ENCODE data around the gene PFKFB2. TPM values are rescaled to one million over a fixed set of nuclear protein-coding genes. Genes with fewer than 3 reads are reported as not detected.
A peak's percentile ranks its signal among the peaks of the same experiment; 100 is the strongest.

PFKFB2 gene
- 3.0 TPM for polyA plus RNA-seq (2012; ENCODE audit: missing spikeins)

DNA sequence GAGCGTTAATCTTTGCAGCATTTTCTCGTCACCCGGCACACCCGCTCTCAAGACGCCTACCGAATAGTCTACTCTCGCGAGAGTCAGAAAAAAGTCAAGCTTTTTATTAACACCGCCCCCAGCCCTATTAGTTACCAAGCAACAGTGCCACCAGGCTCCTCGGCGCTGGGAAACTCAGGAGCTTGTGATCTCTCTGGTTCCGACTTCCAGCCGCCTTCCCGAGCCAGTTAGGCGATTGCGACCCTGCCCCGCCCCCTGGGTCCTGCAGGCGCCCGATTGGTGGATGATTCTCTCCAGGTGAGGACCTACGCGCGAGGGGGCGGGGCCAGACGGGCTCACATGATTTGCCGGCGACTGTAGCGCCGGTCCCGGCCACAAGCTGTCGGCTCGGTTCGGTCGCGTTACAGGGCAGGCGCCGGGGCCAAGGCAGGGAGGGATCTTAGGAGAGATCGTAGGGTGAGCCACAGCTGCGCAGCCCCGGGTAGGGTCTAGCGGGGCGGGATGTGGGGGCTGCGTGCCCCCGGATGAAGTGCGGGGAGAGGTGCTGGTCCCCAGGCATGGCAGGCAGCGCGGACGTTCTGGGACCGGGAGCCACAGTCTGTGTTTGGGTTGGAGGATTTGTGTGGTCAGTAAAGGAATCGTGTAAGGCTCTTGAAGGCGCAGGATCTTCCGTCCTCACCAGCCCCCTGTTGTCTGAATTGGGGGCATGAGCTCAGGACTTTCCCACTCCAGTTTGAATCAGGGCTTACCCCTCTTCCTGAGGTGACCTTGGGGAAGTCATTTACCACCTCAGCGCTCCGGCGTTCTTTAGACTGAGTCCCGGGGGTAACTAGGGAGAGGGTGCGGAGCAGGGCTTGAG, at the start of gene PFKFB2:
PFKFB2 (plus strand) TSS at position 365 of the 859 bp plus-strand sequence. CDS start 1,443 bp downstream, outside the sequence.
- FAIRE-seq (peak; percentile 87), DNase-seq (ENCODE audit: insufficient read length) (peak; percentile 88)
- TF ChIP-seq POLR2AphosphoS5 (IDR thresholded peaks at IDR 0.05; ENCODE audit: low read depth, low read length) (no peak), POLR2A (IDR thresholded peaks at IDR 0.05; ENCODE audit: low read depth, low read length) (peak; percentile 61; the same call in 1 of the 2 replicates), TAF1 (IDR thresholded peaks at IDR 0.05; ENCODE audit: borderline replicate concordance, low read depth, low read length) (0 out of 2 replicates have a peak, but pooled peaks have one; percentile 32)

- DNase-seq (ENCODE audit: insufficient read length) (no peak), FAIRE-seq (peak; percentile 81)
- TF ChIP-seq TAF1 (IDR thresholded peaks at IDR 0.05; ENCODE audit: borderline replicate concordance, low read depth, low read length) (no peak), POLR2AphosphoS5 (IDR thresholded peaks at IDR 0.05; ENCODE audit: low read depth, low read length) (no peak), POLR2A (IDR thresholded peaks at IDR 0.05; ENCODE audit: low read depth, low read length) (no peak)
Measured at GRCh38 chr1:207004931-207005830, 47.9 kb upstream of the PFKFB2 start.

- no peak for FAIRE-seq
- no peak for DNase-seq (ENCODE audit: insufficient read length)
- no peak for TF ChIP-seq POLR2A (IDR thresholded peaks at IDR 0.05; ENCODE audit: low read depth, low read length)
- no peak for TF ChIP-seq POLR2AphosphoS5 (IDR thresholded peaks at IDR 0.05; ENCODE audit: low read depth, low read length)
- TF ChIP-seq TAF1 (IDR thresholded peaks at IDR 0.05; ENCODE audit: borderline replicate concordance, low read depth, low read length), result no peak
Measured at GRCh38 chr1:207006083-207006482, 47.0 kb upstream of the PFKFB2 start.

DNA sequence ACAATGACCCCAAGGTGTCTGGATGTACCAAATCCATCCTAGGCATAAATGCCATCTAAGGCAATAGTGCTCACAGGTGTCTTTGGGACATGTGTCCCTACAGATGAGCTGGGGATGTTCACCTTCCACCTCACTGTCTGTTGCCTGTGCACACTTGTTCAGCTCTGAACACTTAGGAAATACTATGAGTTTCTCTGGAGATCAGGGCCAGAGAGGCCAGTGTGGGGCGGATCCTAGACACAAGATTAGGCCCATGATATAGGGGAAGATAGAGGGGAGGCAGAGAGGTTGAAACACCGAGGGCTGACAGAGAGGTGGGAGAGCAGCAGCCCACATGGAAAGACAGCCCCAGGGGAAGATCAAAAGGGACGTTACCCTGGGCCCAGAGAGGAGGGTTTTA, 46.2 kb upstream of the PFKFB2 start:
- FAIRE-seq (no peak), DNase-seq (ENCODE audit: insufficient read length) (no peak)
- TF ChIP-seq POLR2A (IDR thresholded peaks at IDR 0.05; ENCODE audit: low read depth, low read length) (no peak), TAF1 (IDR thresholded peaks at IDR 0.05; ENCODE audit: borderline replicate concordance, low read depth, low read length) (no peak), POLR2AphosphoS5 (IDR thresholded peaks at IDR 0.05; ENCODE audit: low read depth, low read length) (no peak)

DNA sequence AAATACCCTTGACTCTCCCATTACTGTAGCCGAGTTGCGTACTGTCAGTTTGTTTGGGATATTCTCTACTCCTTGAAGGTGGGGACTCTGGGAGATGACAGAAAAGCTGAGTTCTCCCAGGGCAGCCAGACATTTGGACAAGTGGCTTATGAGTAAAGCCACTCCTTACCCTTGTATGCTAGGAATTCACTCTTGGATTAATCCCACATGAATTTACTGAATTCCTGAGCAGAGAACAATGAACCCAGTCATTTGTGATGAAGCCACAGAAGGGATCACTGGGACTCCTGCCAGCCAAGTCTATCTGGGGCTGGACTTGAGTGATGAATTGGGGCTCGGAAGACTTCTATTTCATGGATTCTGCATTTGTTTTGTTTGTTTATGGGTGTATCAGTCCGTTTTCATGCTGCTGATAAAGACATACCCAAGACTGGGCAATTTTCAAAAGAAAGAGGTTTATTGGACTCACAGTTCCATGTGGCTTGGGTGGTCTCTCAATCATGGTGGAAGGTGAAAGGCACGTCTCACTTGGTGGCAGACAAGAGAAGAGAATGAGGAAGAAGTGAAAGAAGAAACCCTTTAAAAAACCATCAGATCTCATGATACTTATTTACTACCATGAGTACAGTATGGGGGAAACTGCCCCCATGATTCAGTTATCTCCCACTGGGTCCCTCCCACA, 45.6 kb upstream of the PFKFB2 start:
- TF ChIP-seq POLR2AphosphoS5 (IDR thresholded peaks at IDR 0.05; ENCODE audit: low read depth, low read length) (no peak), TAF1 (IDR thresholded peaks at IDR 0.05; ENCODE audit: borderline replicate concordance, low read depth, low read length) (no peak), POLR2A (IDR thresholded peaks at IDR 0.05; ENCODE audit: low read depth, low read length) (no peak)
- DNase-seq (ENCODE audit: insufficient read length) (no peak), FAIRE-seq (no peak)

GRCh38 chr1:207009182-207009850, 43.8 kb upstream of the PFKFB2 start:
- no peak for FAIRE-seq
- no peak for TF ChIP-seq POLR2A (IDR thresholded peaks at IDR 0.05; ENCODE audit: low read depth, low read length)
- TF ChIP-seq POLR2AphosphoS5 (IDR thresholded peaks at IDR 0.05; ENCODE audit: low read depth, low read length), result no peak
- no peak for TF ChIP-seq TAF1 (IDR thresholded peaks at IDR 0.05; ENCODE audit: borderline replicate concordance, low read depth, low read length)
- DNase-seq (ENCODE audit: insufficient read length), result no peak

GRCh38 chr1:207009945-207010344, 43.1 kb upstream of the PFKFB2 start:
- DNase-seq (ENCODE audit: insufficient read length) (no peak), FAIRE-seq (no peak)
- TF ChIP-seq TAF1 (IDR thresholded peaks at IDR 0.05; ENCODE audit: borderline replicate concordance, low read depth, low read length), result no peak
- no peak for TF ChIP-seq POLR2A (IDR thresholded peaks at IDR 0.05; ENCODE audit: low read depth, low read length)
- TF ChIP-seq POLR2AphosphoS5 (IDR thresholded peaks at IDR 0.05; ENCODE audit: low read depth, low read length), result no peak

GRCh38 chr1:207010726-207011125, 42.3 kb upstream of the PFKFB2 start:
- TF ChIP-seq POLR2A (IDR thresholded peaks at IDR 0.05; ENCODE audit: low read depth, low read length) (no peak), TAF1 (IDR thresholded peaks at IDR 0.05; ENCODE audit: borderline replicate concordance, low read depth, low read length) (no peak), POLR2AphosphoS5 (IDR thresholded peaks at IDR 0.05; ENCODE audit: low read depth, low read length) (no peak)
- no peak for FAIRE-seq
- DNase-seq (ENCODE audit: insufficient read length), result no peak

DNA sequence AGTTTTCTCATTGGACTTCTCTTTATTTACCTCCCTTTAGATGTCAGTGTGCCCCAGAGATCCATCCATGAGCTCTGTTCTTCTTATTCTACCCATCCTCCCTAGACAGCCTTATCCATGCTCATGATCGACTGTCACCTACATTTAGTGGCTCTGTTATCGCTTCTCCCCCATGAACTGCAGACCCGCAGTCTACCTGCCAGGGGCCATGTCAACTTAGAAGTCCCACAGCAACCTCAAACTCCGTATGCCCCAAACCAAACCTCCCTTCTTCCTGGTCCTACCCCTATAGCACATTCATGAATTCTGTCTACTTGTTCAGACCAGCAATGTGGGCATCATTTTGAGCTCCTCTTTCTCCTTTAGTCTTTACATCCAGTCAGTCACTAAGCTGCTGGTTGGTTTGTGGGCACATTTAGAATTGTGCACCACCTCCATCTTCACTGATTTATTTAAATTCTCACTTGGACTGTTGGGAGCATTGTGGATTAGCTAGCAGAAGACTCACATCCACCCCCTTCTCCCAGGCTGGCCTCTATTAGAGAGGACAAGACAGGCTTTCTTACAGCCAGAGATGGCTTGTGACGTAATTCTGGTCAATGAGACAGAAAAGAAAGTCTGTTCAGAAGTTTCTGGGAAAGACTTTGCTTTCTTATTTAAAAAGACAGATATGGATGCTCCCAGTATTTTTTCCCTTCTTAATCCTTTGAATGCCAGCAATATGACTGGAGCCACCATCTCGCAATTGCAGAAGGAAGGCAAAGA, 39.6 kb upstream of the PFKFB2 start:
- no peak for FAIRE-seq
- no peak for DNase-seq (ENCODE audit: insufficient read length)
- TF ChIP-seq TAF1 (IDR thresholded peaks at IDR 0.05; ENCODE audit: borderline replicate concordance, low read depth, low read length) (no peak), POLR2A (IDR thresholded peaks at IDR 0.05; ENCODE audit: low read depth, low read length) (no peak), POLR2AphosphoS5 (IDR thresholded peaks at IDR 0.05; ENCODE audit: low read depth, low read length) (no peak)

- TF ChIP-seq TAF1 (IDR thresholded peaks at IDR 0.05; ENCODE audit: borderline replicate concordance, low read depth, low read length) (no peak), POLR2A (IDR thresholded peaks at IDR 0.05; ENCODE audit: low read depth, low read length) (no peak), POLR2AphosphoS5 (IDR thresholded peaks at IDR 0.05; ENCODE audit: low read depth, low read length) (no peak)
- FAIRE-seq (no peak), DNase-seq (ENCODE audit: insufficient read length) (no peak)
Measured at GRCh38 chr1:207014728-207015127, 38.3 kb upstream of the PFKFB2 start.
